Measurements from ENCODE around the gene DEPP1. TPM values are rescaled to one million over a fixed set of nuclear protein-coding genes. Genes with fewer than 3 reads are reported as not detected.

Gene DEPP1
- total RNA-seq, 1 experiment from 2014 or later = 1.6 TPM

- Mint-ChIP-seq H3K36me3 (peaks cover 9% of the 10 kb centered on the region), H3K27me3 (ENCODE audit: low read depth) (peaks cover 10% of the 10 kb centered on the region), H3K4me3 (peak overlapping the region; percentile 67), H3K9me3 (peaks cover 5% of the 10 kb centered on the region; the same call in 1 of the 2 replicates), H3K4me1 (peaks cover 62% of the 10 kb centered on the region), H3K27ac (no peak overlapping the region)
- ChIA-PET CTCF (interaction anchor here (1.0 to 7.3 kb wide), 5 partner anchors 10 to 81 kb away, joined by 3 to 74 read pairs (median 3); no protein-coding TSS in a partner anchor), POLR2A (no interaction called here)
- peak; percentile 1 for ATAC-seq
- no peak for TF ChIP-seq ATF2 (CRISPR knock-in tag; IDR thresholded peaks at IDR 0.05; ENCODE audit: borderline replicate concordance, low read depth)
- no peak for TF ChIP-seq ZNF671 (CRISPR knock-in tag; IDR thresholded peaks at IDR 0.05)
- TF ChIP-seq ZNF219 (CRISPR knock-in tag; IDR thresholded peaks at IDR 0.05; ENCODE audit: borderline replicate concordance) = no peak
- TF ChIP-seq ATF6 (CRISPR knock-in tag; IDR thresholded peaks at IDR 0.05) = no peak
- TF ChIP-seq ZNF512 (CRISPR knock-in tag; IDR thresholded peaks at IDR 0.05; ENCODE audit: borderline replicate concordance) = no peak
- no peak for TF ChIP-seq AR (CRISPR knock-in tag; IDR thresholded peaks at IDR 0.05)
- no peak for TF ChIP-seq ZMAT4 (CRISPR knock-in tag; IDR thresholded peaks at IDR 0.05)
- TF ChIP-seq ZNF281 (CRISPR knock-in tag; IDR thresholded peaks at IDR 0.05) = no peak
- TF ChIP-seq ATF1 (CRISPR knock-in tag; IDR thresholded peaks at IDR 0.05) = no peak
- no peak for TF ChIP-seq HMGA2 (CRISPR knock-in tag; IDR thresholded peaks at IDR 0.05)
- no peak for TF ChIP-seq ESRRA (CRISPR knock-in tag; IDR thresholded peaks at IDR 0.05; ENCODE audit: borderline replicate concordance)
- no peak for TF ChIP-seq ZSCAN18 (CRISPR knock-in tag; IDR thresholded peaks at IDR 0.05)
- no peak for TF ChIP-seq FOXK1 (CRISPR knock-in tag; IDR thresholded peaks at IDR 0.05)
- no peak for TF ChIP-seq CBFB (CRISPR knock-in tag; IDR thresholded peaks at IDR 0.05; ENCODE audit: low read depth)
- no peak for TF ChIP-seq NFE2L1 (CRISPR knock-in tag; IDR thresholded peaks at IDR 0.05)
- TF ChIP-seq USF1 (CRISPR knock-in tag; IDR thresholded peaks at IDR 0.05) = no peak
- TF ChIP-seq ARID4B (CRISPR knock-in tag; IDR thresholded peaks at IDR 0.05; ENCODE audit: borderline replicate concordance) = no peak
- no peak for TF ChIP-seq SP1 (CRISPR knock-in tag; conservative IDR thresholded peaks at IDR 0.05)
- TF ChIP-seq PRRX2 (CRISPR knock-in tag; IDR thresholded peaks at IDR 0.05) = no peak
- no peak for DNase-seq (ENCODE audit: low spot score)
These were observed 18.5 kb downstream of the DEPP1 start for GRCh38 chr10:44960088-44960460.
